H1 (cell line): ENCODE measurements around the gene PLN. TPM values are rescaled to one million over a fixed set of nuclear protein-coding genes. Genes with fewer than 3 reads are reported as not detected.

Experiments used
- CTCF ChIA-PET: fragments of 300-600 bp; sonication (Branson Sonifier 250); formaldehyde crosslinking; loops from one replicate; lab custom pipeline; 2021; ENCODE audit not compliant: partially characterized antibody; lab: Charles Lee
- POLR2A ChIA-PET: fragments of 300-600 bp; sonication (Branson Sonifier 250); formaldehyde crosslinking; loops from one replicate; lab custom pipeline; 2021; ENCODE audit warnings: inconsistent platforms; ENCODE audit not compliant: partially characterized antibody; lab: Charles Lee
- DNase-seq, 2 experiments: peaks; one replicate each; pipeline versions ENCODE4 v3.0.0 to v3.0.0-alpha.2; 2010 to 2022; ENCODE audit warnings: low spot score in 2 of 2, low read depth in 1 of 2, mixed read lengths in 1 of 2
- FAIRE-seq: peaks from 2 replicates; lab custom pipeline; 2011; peaks lifted over from hg19 to GRCh38; lab: Jason Lieb, UNC
- H2AFZ ChIP-seq: 2 replicates; pipeline ENCODE4 v1.8.1; 2012; ENCODE audit warnings: low read length, inconsistent platforms
- H2AK5ac ChIP-seq: 2 replicates; pipeline ENCODE4 v1.6.1; 2013; ENCODE audit warnings: low read depth, low read length
- H2BK120ac ChIP-seq: replicated peaks from 2 replicates; pipeline ENCODE3; 2013; ENCODE audit warnings: low read depth, low read length, inconsistent platforms
- H2BK12ac ChIP-seq: 2 replicates; pipeline ENCODE4 v1.6.1; 2013; ENCODE audit warnings: low read depth, low read length
- H2BK15ac ChIP-seq: 2 replicates; pipeline ENCODE4 v1.6.1; 2013; ENCODE audit warnings: low read length
- H2BK20ac ChIP-seq: 2 replicates; pipeline ENCODE4 v1.6.1; 2013; ENCODE audit warnings: low read length
- H2BK5ac ChIP-seq: 2 replicates; pipeline ENCODE4 v1.6.1; 2013; ENCODE audit warnings: low read depth, low read length
- H3K14ac ChIP-seq: 2 replicates; pipeline ENCODE4 v1.6.1; 2013; ENCODE audit warnings: inconsistent platforms; ENCODE audit not compliant: insufficient read length
- H3K18ac ChIP-seq: 2 replicates; pipeline ENCODE4 v1.6.1; 2013; ENCODE audit warnings: low read length; ENCODE audit errors: extremely low read depth
- H3K23ac ChIP-seq: 2 replicates; pipeline ENCODE4 v1.6.1; 2013; ENCODE audit warnings: inconsistent platforms; ENCODE audit not compliant: insufficient read length
- H3K23me2 ChIP-seq: 2 replicates; pipeline ENCODE4 v1.6.1; 2013; ENCODE audit warnings: low read depth, low read length
- H3K27ac ChIP-seq: 2 replicates; pipeline ENCODE4 v1.6.1; 2011; ENCODE audit warnings: low read depth, low read length, inconsistent platforms
- H3K27me3 ChIP-seq, 4 experiments: replicated peaks in 1 of 4; 1 replicate in 1 of 4; 2 replicates in 3 of 4; pipeline versions ENCODE4 v1.6.1 to v1.8.1; 2011 to 2013; ENCODE audit warnings: low read length in 3 of 4, mild to moderate bottlenecking in 3 of 4, inconsistent platforms in 2 of 4, mixed read lengths in 2 of 4, moderate library complexity in 1 of 4; ENCODE audit not compliant: control insufficient read depth in 3 of 4, insufficient read depth in 3 of 4; ENCODE audit errors: extremely low read depth in 1 of 4
- H3K36me3 ChIP-seq, 4 experiments: 2 replicates each; pipeline versions ENCODE4 v1.6.1 to v1.8.1; 2011 to 2013; ENCODE audit warnings: mild to moderate bottlenecking in 4 of 4, low read length in 3 of 4, moderate library complexity in 2 of 4, control low read depth in 1 of 4, inconsistent platforms in 1 of 4; ENCODE audit not compliant: insufficient read depth in 4 of 4, control insufficient read depth in 2 of 4
- H3K4ac ChIP-seq: replicated peaks from 2 replicates; pipeline ENCODE3; 2013; ENCODE audit warnings: low read length, low read depth, mixed read lengths, inconsistent platforms; ENCODE audit not compliant: insufficient read length
- H3K4me1 ChIP-seq, 4 experiments: replicated peaks in 1 of 4; 1 replicate in 1 of 4; 2 replicates in 3 of 4; pipeline versions ENCODE4 v1.6.1 to v1.8.1; 2011 to 2013; ENCODE audit warnings: low read length in 3 of 4, inconsistent platforms in 2 of 4, mixed read lengths in 1 of 4; ENCODE audit not compliant: insufficient read depth in 4 of 4, control insufficient read depth in 3 of 4
- H3K4me2 ChIP-seq, 2 experiments: 2 replicates each; pipeline versions ENCODE4 v1.6.1 to v1.8.1; 2011 to 2013; ENCODE audit warnings: low read depth in 2 of 2, low read length in 2 of 2, control low read depth in 1 of 2, inconsistent platforms in 1 of 2, mild to moderate bottlenecking in 1 of 2; ENCODE audit not compliant: insufficient read depth in 1 of 2
- H3K4me3 ChIP-seq, 4 experiments: fragments of 200-600, 300-600 bp in 1 of 4; sonication (generic), shearing (Covaris generic), sonication (Bioruptor Twin) in 1 of 4; 2 replicates each; pipeline versions ENCODE4 v1.5.1 to v1.8.1; 2011 to 2016; ENCODE audit warnings: low read length in 4 of 4, low read depth in 3 of 4, control low read depth in 2 of 4, inconsistent platforms in 2 of 4, mild to moderate bottlenecking in 2 of 4, mixed read lengths in 1 of 4, moderate library complexity in 1 of 4; ENCODE audit not compliant: insufficient read depth in 2 of 4; ENCODE audit errors: extremely low read depth in 1 of 4
- H3K56ac ChIP-seq: replicated peaks from 2 replicates; pipeline ENCODE3; 2013; ENCODE audit warnings: low read depth, mild to moderate bottlenecking, mixed read lengths, low read length, inconsistent platforms; ENCODE audit not compliant: insufficient read length
- H3K79me1 ChIP-seq: 2 replicates; pipeline ENCODE4 v1.6.1; 2013; ENCODE audit warnings: low read depth, low read length, control low read depth
- H3K79me2 ChIP-seq, 2 experiments: 2 replicates each; pipeline versions ENCODE4 v1.6.1 to v1.8.1; 2012 to 2013; ENCODE audit warnings: low read length in 2 of 2, mild to moderate bottlenecking in 2 of 2, inconsistent platforms in 1 of 2; ENCODE audit not compliant: insufficient read depth in 2 of 2, control insufficient read depth in 1 of 2
- H3K9ac ChIP-seq, 4 experiments: replicated peaks in 1 of 4; 1 replicate in 1 of 4; 2 replicates in 3 of 4; pipeline versions ENCODE4 v1.6.1 to v1.8.1; 2011 to 2013; ENCODE audit warnings: low read depth in 3 of 4, low read length in 3 of 4, control low read depth in 2 of 4, mild to moderate bottlenecking in 2 of 4, moderate library complexity in 2 of 4, inconsistent platforms in 1 of 4; ENCODE audit errors: extremely low read depth in 1 of 4
- H3K9me3 ChIP-seq, 2 experiments: 2 replicates each; pipeline versions ENCODE4 v1.6.1 to v1.8.1; 2012 to 2013; ENCODE audit warnings: mild to moderate bottlenecking in 2 of 2, moderate library complexity in 2 of 2, control low read depth in 1 of 2, inconsistent platforms in 1 of 2, low read depth in 1 of 2, low read length in 1 of 2, mixed read lengths in 1 of 2; ENCODE audit not compliant: insufficient read depth in 2 of 2
- H4K20me1 ChIP-seq, 2 experiments: replicated peaks in 1 of 2; 2 replicates each; pipeline versions ENCODE3 to v1.8.1; 2011 to 2013; ENCODE audit warnings: inconsistent platforms in 2 of 2, low read length in 2 of 2, mild to moderate bottlenecking in 1 of 2; ENCODE audit not compliant: insufficient read depth in 2 of 2, control insufficient read depth in 1 of 2
- H4K5ac ChIP-seq: 2 replicates; pipeline ENCODE4 v1.6.1; 2013; ENCODE audit warnings: low read length, low read depth, mixed read lengths, inconsistent platforms; ENCODE audit not compliant: insufficient read length
- H4K8ac ChIP-seq: 2 replicates; pipeline ENCODE4 v1.8.0; 2013; ENCODE audit warnings: mild to moderate bottlenecking, moderate library complexity, low read length, inconsistent platforms; ENCODE audit not compliant: insufficient read depth; ENCODE audit errors: extremely low read depth
- H4K91ac ChIP-seq: replicated peaks from 2 replicates; pipeline ENCODE3; 2013; ENCODE audit warnings: low read length, mixed read lengths, inconsistent platforms; ENCODE audit not compliant: insufficient read length
- BCL11A ChIP-seq, 2 experiments: IDR thresholded peaks; one replicate each; pipeline ENCODE4 v1.6.1; 2011; ENCODE audit warnings: low read depth in 2 of 2, low read length in 2 of 2, mild to moderate bottlenecking in 2 of 2
- CREB1 ChIP-seq: IDR thresholded peaks from 2 replicates; pipeline ENCODE4 v1.6.1; 2012; ENCODE audit warnings: inconsistent platforms
- POLR2AphosphoS5 ChIP-seq: IDR thresholded peaks from 2 replicates; pipeline ENCODE4 v1.6.1; 2011; ENCODE audit warnings: low read depth, low read length
- POU5F1 ChIP-seq: IDR thresholded peaks from 2 replicates; pipeline ENCODE4 v1.6.1; 2011; ENCODE audit warnings: low read depth, mild to moderate bottlenecking, low read length, moderate library complexity
- RNF2 ChIP-seq: fragments of 200-900, 300-1000 bp; sonication (generic); IDR thresholded peaks from 2 replicates; pipeline ENCODE4 v1.7.1; 2016; ENCODE audit warnings: borderline replicate concordance, low read depth, mild to moderate bottlenecking, antibody characterized with exemption, low read length; ENCODE audit not compliant: poor library complexity, severe bottlenecking; ENCODE audit errors: missing control alignments
- SIX5 ChIP-seq: IDR thresholded peaks from 2 replicates; pipeline ENCODE4 v1.6.1; 2011; ENCODE audit warnings: mild to moderate bottlenecking, low read depth, low read length
- SUZ12 ChIP-seq: fragments of 200-600 bp; sonication (generic); IDR thresholded peaks from 2 replicates; pipeline ENCODE4 v1.6.1; 2012; ENCODE audit warnings: mild to moderate bottlenecking, inconsistent platforms, low read length, moderate library complexity, mixed read lengths
- YY1 ChIP-seq: IDR thresholded peaks from 2 replicates; pipeline ENCODE4 v1.6.1; 2011; ENCODE audit warnings: low read depth, mild to moderate bottlenecking, low read length
- WGBS, 2 experiments: shearing (Covaris generic) in 1 of 2; methylation state at CpG; one replicate each; pipeline versions ENCODE4 v1.1.6 to v1.1.7; 2013 to 2015; ENCODE audit warnings: low lambda C conversion rate in 2 of 2, mixed read lengths in 2 of 2, inconsistent platforms in 1 of 2, low coverage in 1 of 2, missing lambda C conversion rate in 1 of 2; ENCODE audit not compliant: insufficient replicate concordance in 2 of 2, insufficient coverage in 1 of 2, insufficient read length in 1 of 2; ENCODE audit errors: extremely low coverage in 1 of 2, missing lambda C conversion rate in 1 of 2; 5-methylcytosine and 5-hydroxymethylcytosine counted together
- polyA plus RNA-seq, 7 experiments: library from polyadenylated mRNA; depleted of rRNA in 3 of 7; stranded (reverse) in 5 of 7; unstranded in 2 of 7; fragments of >200 nt in 5 of 7; fragments of 200-250 nt in 2 of 7; gene quantifications; 1 replicate in 5 of 7; 2 replicates in 1 of 7; 4 replicates in 1 of 7; pipeline versions ENCODE4 v1.2.1 to v1.2.3, GENCODE V29; 2011 to 2013; ENCODE audit warnings: missing spikeins in 2 of 7, mixed read lengths in 2 of 7
- total RNA-seq: library from RNA; stranded (reverse); fragmentation: NEBNext Ultra II Directional; extraction: Animal tissue kit (Norgen Biotek cat#: 25700); gene quantifications from 2 replicates; pipeline ENCODE4 v1.2.1, GENCODE V29; 2021

PLN gene
- total and polyA plus RNA-seq, 2 of the 8 experiments (the other 6 are each of a cell fraction or from before 2014, with no cell fraction given) = not detected

DNA sequence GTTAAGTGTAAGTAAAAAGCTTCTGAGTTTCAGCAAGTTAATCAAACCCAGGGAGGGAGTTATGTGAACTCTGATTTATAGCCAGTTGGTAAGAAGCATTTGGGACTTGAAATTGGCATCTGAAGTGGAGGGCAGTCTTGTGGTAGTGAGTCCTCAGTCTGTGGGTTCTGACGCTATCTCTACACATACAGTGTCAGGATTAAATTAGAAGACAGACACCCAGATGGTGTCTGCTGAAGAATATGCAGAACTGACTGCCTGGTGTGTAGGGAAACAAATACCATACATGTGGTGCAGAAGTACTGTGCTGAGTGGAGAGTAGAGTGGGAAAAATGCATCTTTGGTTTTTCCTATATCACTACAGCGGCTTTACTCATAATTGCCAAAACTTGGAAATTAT lies 43.5 kb upstream of the PLN start:
- POLR2A ChIA-PET = interaction anchor here (0.6 kb wide), 1 partner anchor 38 kb away, joined by 3 read pairs; no protein-coding TSS in a partner anchor
- WGBS, 2 experiments = 97% methylated on average over 2 of the region's 2 CpGs; no CpG with 5 or more reads in 1 of the 2 experiments
- no peaks in the 10 kb centered on the region for H4K20me1 ChIP-seq

More for the DNA sequence above, 43.5 kb upstream of the PLN start:
- no peak overlapping the region for H2BK5ac ChIP-seq
- H2BK120ac ChIP-seq = no peak overlapping the region
- FAIRE-seq = no peak
- no peak overlapping the region for H3K23ac ChIP-seq
- H3K27ac ChIP-seq = no peak overlapping the region
- CTCF ChIA-PET = interaction anchor here (0.8 to 1.2 kb wide), 2 partner anchors 11 to 218 kb away, joined by 3 to 5 read pairs; no protein-coding TSS in a partner anchor
- H3K36me3 ChIP-seq = no peaks in the 10 kb centered on the region
- H3K27me3 ChIP-seq = no peaks in the 10 kb centered on the region
- H3K14ac ChIP-seq = no peak overlapping the region
- no peaks in the 10 kb centered on the region for H3K79me2 ChIP-seq
- no peak overlapping the region for H2AFZ ChIP-seq
- no peak overlapping the region for H3K4ac ChIP-seq
- no peak overlapping the region for H3K4me2 ChIP-seq
- peaks cover 2% of the 10 kb centered on the region for H3K79me1 ChIP-seq
- no peak overlapping the region for H4K91ac ChIP-seq
- H3K4me3 ChIP-seq = no peak overlapping the region
- H3K56ac ChIP-seq = no peak overlapping the region
- H4K5ac ChIP-seq = no peak overlapping the region
- no peak overlapping the region for H2BK15ac ChIP-seq
- H3K23me2 ChIP-seq = no peaks in the 10 kb centered on the region
- H3K9ac ChIP-seq = no peak overlapping the region
- H3K9me3 ChIP-seq = peaks cover 4 to 5% of the 10 kb centered on the region in 2 experiments; a peak in 2 of 4 replicates
- H3K18ac ChIP-seq = no peak overlapping the region
- no peak overlapping the region for H2AK5ac ChIP-seq
- H2BK20ac ChIP-seq = no peak overlapping the region
- no peak overlapping the region for H4K8ac ChIP-seq
- H3K4me1 ChIP-seq = no peaks in the 10 kb centered on the region
- H2BK12ac ChIP-seq = no peak overlapping the region
- DNase-seq = no peak
- TF ChIP-seq YY1 (no peak), BCL11A (IDR thresholded peaks at IDR 0.05; ENCODE audit: low read depth in 2 of 2, low read length in 2 of 2) (no peak), SUZ12 (no peak), POLR2AphosphoS5 (no peak), RNF2 (no peak), CREB1 (no peak), SIX5 (no peak), POU5F1 (no peak)
